HK-2 (cell line): ENCODE results near the gene CARD14.
"Not testable (repeated sequence)": the region's sequence is repeated elsewhere in the genome, so short reads cannot be mapped to it uniquely, and the experiment has no call there.

Experiments
- DNase-seq: peaks from one replicate; pipeline ENCODE4 v3.0.0-alpha.2; 2018; ENCODE audit not compliant: unreplicated experiment

The CARD14 gene

DNA sequence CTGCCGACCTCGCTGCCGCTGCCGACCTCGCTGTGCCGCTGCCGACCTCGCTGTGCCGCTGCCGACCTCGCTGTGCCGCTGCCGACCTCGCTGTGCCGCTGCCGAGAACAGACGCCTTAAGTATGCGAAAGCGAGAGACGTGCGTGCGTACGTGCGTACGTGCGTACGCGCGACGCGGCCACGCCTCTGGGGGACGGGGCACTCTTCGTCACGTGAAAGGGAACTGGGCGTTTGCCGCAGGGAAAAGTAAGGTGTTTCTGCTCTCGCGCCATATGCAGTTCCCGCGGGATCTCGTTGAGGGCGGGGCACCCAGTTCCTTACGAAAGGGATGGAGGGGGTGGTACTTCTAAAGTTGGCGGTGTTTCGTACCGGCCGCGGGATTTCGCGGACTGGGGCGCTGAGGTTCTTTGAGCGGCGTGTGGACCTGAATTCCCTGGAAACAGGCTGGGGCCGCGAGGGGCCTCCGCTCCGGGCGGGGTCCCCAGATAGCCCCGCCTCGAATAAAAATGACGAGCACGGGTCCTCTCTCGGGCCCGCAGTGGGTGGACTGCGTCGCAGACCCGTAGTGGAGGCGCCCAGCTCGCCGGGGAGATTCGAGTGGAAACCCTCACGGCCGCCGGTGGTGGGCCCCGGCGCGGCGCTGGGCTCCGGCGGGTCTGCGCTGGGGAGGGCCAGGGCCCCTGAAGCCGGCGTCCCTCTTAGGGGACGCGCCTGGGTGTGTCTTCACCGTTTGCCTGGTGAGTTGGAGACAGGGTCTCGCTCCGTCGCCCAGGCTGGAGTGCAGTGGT lies 22.6 kb upstream of the CARD14 start, which contains the start of gene EIF4A3:
Gene EIF4A3, minus strand, starts transcription at position 94 of the 788 bp plus-strand sequence. CDS start 167 bp downstream, outside the sequence.
- peak; percentile 97 for DNase-seq

DNA sequence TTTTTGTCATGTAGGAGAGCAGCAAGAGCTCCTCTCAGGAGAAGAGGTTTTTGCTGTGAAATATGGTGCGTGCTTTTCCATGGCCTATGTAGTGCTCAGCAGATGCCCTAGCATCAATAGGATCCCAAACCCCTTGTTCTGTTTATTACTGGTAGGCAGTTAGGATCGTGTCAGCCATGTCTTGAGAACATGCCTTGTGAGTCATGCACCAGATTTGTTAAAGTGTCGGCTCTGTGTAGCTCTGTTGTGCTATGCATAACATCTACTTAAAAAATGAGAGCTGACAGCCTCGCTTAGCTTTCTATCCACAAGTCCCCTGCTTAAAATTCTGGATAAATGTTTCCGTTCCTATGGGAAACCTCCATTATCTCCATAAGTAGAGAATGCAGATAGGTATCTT lies 18.5 kb upstream of the CARD14 start:
- DNase-seq, result peak; percentile 11

DNA sequence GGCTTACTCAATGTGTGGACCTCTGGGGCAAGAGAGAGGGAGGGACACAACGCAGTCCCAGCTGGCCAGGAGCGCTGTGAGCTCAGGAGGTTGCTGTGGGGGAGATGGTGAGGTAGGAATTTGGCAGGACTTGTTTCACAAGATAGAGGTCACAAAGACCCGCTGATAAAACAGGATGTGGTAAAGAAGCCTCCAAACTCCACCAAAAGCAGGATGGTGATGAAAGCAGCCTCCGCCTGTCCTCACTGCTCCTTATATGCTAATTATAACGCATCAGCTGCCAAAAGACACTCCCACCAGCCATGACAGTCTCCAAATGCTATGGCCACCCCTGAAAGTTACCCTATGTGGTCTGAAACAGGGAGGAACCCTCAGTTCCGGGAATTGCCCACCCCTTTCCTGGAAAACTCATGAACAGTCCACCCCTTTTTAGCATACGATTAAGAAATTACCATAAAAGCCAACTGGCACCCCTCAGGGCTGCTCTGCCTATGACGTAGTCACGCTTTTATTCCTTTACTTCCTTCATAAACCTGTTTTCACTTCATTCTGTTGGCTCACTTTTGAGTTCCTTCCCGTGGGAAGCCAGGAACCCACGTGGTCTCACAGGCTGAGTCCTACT lies 17.6 kb upstream of the CARD14 start:
- DNase-seq, result no peak

DNA sequence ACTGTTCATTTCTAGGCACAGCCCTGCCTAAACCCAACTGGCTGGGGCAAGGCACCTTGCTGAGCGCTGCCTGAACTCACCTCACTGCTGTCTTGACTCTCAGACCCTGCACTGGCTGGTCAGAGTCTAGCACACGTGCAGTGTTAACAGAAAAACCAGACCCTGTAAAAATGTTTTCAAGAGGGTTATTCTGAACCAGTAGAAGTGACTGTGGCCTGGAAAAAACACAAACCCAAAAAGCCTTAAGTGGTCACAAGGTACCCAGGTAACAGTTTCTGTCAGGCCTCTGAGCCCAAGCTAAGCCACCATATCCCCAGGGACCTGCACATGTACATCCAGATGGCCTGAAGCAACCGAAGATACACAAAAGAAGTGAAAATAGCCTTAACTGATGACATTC lies 16.8 kb upstream of the CARD14 start:
- DNase-seq, result no peak

DNA sequence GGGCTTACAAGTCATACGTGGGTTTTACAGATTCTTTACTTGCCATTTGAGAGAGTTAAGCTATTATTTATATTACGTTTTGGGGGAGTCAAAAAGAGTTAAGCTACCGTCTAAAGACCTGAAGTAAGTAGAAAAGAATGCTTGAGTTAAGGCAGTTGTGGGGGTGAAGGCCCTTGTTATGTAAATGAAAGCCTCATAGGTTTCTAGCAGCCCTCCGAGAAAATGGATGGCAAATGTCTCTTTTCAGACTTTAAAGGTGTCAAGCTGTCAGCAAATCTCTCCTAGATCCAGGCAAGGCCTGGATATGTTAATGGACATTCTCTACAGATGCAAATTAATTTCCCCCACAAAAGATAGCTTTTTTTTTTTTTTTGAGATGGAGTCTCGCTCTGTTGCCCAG lies 15.7 kb upstream of the CARD14 start:
- no peak for DNase-seq

DNA sequence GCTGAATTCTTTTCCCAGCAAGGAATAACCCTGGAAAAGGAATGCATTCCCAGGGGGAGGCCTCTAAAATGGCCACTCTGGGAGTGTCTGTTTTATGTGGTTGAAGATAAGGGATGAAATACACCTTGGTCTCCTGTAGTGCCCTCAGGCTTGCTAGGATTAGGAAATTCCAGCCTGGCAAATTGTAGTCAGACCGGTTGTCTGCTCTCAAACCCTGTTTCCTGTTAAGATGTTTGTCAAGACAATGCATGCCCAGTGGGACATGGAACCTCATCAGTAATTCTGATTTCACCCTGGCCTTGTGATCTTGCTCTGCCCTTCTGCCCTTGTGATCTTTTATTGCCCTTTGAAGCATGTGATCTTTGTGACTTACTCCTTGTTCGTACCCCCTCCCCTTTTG lies 14.2 kb upstream of the CARD14 start:
- DNase-seq, result not testable (repeated sequence)

DNA sequence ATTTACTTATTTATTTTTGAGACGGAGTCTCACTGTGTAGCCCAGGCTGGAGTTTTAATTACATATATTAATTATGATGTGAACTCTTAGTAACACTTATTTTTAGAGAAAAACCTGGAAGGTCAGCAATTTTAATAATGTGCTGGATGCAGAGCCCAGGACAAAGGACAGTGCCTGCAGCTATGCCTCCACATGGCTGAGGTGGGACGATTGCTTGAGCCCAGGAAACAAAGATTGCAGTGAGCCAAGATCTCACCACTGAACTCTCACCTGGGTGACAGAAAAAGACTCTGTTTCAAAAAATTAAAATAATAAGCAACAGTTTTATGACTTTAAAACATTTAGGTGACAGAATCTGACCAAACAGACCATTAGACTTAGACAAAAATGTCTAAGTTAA lies 11.0 kb upstream of the CARD14 start:
- no peak for DNase-seq

DNA sequence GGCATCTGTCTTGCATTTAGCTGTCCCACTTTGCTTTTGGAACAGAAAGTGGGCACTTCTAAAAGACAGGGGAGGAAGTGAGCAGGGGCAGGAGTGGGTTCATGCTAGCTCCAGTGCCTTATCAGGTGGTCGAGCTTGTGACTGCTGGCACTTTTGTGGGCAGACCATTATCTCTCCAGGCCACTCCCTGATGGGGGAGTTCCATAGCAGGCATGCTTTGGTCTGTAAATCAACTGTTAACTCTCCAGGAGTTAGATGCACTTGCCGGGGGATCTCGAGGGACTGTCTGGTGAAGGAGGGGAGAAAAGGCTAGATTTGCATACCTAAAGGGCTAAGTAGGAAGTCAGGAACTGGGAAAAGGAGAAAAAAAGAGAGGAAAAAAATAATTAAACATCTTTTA lies 9.3 kb upstream of the CARD14 start:
- DNase-seq, result no peak

DNA sequence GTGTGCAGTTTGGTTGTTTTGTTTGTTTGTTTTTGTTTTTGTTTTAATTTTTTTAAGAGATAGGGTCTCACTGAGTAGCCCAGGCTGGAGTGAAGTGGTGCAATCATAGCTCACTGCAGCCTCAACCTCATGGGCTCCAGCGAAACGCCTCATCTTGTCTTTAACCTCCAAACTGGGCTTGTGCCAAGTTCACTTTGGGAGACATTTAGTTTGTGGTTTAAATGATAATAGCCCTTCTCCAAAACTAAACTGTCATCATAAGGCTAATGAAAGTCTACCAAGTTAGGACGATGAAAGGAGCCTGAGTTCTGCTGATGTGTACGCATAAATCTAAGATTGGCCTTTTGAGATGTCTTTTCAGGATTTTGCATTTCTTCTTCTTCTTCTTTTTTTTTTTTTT lies 6.5 kb upstream of the CARD14 start:
- DNase-seq, result no peak

DNA sequence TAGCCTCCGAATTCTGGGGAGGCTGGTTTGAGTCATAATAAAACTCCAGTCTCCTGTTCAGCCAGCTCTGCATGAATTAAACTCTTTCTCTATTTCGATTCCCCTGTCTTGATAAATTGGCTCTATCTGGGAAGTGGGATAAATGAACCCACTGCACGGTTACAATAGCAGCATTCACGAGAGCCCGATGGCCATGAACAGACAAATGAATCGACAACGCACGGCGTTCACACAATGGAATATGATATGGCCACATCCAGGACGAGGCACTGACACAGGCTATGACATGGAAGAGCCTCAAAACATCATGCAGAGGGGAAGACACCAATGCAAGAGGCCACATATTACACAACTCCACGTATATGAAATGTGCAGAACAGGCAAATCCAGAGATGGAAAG lies 5.6 kb upstream of the CARD14 start:
- no peak for DNase-seq

DNA sequence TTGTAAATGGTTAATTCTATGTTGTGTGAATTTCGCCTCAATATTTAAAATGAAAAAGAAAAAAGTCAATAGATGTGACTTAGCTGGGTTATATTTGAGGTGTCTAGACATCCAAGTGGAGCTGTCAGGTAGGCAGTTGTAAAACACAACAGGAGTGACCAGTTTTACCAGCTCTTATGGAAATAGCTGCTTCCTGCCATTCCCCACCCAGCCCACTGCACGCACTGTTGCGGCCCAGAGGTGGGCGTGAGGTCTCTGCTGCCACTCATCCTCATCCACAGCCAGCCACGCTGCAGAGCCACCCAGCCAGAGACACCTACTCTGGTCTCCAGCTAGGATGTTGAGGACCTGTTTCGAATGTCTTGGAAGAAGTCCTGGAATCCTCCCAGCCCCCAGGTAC lies 3.4 kb upstream of the CARD14 start:
- no peak for DNase-seq

DNA sequence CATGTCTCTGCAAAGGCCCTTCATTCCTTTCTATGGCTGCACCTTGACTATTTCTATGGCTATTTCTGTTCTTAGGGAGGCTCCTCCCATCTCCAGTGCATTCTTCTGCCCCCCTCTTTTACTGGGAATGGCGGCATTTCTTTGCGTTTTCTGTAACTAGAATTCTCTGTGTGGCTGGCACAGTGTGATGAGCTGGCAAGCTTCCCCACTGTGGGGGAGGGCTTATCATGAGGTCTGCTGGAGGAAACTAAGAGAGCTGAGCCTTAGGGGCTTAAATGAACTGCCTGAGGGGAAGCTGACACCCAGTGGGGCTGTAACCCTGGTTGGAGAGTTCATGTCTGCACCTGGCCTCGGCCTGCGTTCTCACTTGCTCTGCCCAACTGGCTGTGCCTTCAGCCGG lies 1.5 kb upstream of the CARD14 start:
- DNase-seq, result no peak

DNA sequence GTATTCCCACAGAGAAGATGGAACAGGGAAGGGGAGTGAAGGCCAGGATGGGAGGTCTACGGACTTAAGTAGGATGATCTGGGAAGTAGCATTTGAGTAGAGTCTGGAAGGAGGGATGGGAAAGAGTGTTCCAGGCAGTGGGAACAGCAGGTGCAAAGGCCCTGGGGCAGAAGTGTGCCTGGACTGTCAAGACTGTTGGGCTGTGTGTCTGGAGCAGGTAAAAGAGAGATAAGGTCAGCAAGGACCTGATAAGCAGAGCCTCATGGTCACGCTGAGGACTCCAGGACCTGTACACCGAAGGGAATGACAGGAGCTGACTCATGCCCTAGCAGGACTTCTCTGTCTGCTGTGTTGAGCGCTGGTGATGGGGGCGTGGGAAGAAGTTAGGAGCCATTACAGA lies 723 bp upstream of the CARD14 start:
- DNase-seq, result no peak

DNA sequence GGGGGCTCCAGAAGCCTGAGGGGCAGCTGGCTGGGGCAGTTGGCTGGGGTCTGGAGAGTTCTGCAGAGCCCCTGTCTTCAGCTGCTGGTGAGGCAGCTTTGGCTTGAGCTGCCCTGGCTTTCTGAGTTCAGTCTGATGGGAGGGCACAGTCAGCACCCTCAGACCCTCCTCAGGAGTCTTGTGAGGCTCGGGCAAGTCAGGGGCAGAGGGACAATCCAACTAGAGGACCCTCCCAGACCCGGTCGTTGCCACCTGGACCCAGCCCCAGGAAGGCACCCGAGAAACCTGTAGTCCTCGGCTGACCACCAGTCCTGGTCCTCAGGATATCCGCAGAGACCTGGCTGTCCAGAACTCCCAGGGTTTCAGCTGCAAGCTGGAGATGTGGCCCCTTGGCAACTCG lies 1.9 kb downstream of the CARD14 start:
- DNase-seq, result no peak

DNA sequence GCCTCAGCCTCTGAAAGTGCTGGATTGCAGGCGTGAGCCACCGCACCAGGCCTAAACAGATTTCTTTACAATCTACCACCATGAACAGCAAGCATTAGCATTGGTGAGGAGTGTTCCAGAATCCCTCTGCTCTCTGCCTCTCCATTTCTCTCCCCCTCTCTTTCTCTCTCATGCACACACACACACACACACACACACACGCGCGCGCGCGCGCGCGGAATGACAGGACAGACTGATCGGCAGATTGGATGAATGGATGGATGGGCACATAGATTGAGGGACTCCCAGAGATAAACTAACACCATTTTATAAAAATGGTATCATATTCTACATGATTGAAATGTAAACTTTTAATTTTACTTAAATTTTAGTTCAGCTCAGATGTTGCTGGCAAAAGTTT lies 3.3 kb downstream of the CARD14 start:
- DNase-seq, result no peak

DNA sequence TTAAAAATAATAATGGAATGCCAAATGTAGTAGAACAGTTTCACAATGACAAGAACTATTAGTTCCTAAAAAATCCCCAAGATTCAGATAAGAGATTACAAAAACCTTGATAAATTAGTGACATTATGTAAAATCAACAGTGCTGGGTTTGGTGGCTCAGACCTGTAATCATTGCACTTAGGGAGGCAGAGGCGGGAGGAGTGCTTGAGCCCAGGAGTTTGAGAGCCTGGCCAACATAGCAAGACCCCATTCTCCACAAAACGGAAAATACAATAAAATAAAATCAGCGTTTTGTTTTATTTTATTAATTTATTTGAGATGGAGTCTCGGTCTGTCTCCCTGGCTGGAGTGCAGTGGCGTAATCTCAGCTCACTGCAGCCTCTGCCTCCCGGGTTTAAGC lies 4.1 kb downstream of the CARD14 start:
- no peak for DNase-seq

DNA sequence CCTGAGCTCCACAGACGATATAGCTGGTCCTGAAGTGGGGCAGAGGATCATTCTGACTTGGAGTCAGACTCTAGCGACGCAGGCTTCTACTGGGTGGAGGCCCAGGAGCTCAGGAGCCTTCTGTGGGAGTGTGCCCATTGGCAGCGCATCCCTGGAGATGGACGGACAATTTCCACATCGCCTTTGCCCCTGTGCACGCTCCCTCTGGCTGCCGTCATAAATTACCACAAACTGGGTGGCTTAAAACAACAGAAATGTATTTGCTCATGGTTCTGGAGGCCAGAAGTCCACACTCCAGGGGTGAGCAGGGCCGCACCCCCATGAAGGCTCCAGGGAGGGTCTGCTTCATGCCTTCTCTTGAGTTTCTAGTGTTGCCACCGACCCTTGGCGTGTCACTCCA lies 6.9 kb downstream of the CARD14 start:
- no peak for DNase-seq

DNA sequence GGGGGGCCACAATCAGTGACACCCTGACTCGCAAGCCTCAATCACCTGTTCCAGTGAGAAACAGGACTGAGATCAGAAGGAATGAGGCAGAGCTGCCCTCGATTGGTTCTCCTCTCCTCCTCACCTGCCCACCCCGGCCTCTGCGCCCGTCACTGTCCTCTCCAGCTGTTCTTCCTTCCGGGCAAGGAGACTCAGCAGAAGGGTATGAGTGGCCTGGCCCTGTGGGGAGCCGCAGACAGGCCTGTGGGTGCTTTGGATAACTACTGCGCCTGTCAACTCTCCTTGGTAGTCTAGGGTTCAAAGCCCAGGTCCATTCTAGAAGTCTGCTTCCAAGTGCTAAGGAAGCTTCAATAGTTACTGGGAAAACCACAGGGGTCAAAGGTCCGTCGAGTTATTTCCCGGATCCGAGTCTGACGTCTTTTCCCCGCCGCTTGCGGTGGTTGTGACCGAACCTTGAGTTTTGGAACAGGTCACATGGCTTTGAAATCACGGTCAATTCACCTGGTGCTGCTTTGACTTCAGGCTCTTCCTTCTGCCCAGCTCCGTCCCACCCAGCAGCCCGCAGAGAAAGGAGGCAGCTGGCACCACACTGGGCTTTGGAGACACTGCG lies 8.3 kb downstream of the CARD14 start:
- DNase-seq, result no peak

DNA sequence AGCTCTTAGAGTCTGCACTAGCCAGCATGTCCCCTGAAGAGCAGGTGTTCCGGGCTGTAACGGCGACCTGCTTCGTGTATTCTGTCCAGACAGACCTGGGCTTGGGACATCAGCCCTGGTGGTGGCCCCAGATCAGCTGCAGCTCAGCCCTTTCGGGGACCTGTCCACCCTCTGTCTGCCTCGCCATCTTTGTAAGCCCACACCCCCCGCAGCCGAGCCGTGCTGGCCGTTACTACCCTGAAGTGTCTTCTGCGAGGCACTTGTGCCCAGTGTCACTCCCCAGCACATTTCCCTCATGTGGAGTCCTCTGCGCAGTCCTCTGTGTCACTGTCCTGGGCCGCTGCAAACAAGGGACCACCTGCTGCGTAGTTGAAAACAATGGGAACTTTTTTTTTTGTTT lies 10.4 kb downstream of the CARD14 start:
- no peak for DNase-seq

DNA sequence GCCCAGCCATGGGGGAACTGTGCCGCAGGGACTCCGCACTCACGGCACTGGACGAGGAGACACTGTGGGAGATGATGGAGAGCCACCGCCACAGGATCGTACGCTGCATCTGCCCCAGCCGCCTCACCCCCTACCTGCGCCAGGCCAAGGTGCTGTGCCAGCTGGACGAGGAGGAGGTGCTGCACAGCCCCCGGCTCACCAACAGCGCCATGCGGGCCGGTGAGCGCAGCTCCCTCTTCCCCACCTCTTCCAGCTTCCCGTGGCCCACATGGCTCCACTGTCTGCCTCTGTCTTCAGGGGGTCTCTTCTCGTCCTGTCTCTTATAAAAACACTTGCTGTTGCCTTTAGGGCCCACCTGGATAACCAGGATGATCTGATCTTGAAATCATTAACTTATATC lies 11.6 kb downstream of the CARD14 start:
- no peak for DNase-seq

DNA sequence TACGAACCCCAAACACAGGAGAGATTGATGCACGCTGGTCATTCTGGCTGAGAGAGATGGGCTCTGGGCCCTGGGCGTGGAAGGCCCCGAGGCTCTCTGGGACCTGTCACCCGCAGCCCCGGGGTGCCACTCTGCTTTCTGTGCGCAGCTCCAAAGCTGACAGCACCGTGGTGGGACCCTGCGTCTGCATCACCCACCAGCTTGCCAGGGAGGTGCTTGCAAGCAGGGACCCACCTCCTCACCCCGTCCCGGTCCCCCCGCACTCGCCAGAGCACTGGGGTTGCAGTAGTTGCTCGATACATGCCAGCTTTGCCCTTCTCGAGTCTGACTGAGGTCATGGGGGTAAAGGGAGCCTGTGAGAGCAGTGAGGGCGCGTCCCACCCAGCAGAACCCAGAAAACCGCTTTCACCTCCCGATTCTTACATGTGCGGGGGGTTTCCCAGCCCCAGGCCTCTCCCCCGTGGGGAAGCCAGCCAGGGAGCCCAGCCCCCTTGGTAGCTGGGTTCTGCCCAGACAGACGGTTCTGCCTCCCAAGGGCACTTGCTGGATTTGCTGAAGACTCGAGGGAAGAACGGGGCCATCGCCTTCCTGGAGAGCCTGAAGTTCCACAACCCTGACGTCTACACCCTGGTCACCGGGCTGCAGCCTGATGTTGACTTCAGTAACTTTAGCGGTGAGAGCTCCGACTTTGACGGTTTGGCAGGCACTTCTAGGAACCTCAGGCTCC lies 12.5 kb downstream of the CARD14 start:
- no peak for DNase-seq

DNA sequence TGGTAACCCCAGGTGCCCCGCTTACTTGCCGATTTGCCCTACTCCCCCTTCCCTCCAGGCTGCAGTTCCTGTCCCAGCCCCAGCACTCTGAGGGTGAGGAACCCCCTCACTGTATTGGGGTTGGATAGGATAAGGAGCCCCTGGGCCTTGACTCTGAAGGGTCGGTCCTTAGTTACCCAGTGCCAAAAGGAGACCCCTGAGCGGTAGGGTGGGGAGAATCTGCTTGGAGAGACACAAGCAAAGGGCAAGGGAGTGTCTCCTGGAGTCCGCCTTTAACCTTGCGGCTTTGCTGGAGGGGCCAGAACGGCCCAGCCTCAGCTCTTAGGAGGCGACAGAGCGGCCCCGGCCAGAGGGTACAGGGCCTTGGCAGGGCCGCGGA lies 13.0 kb downstream of the CARD14 start:
- no peak for DNase-seq
